ENCODE data around the gene ANKRD11. TPM values are rescaled to one million over a fixed set of nuclear protein-coding genes. Genes with fewer than 3 reads are reported as not detected.

Gene ANKRD11
- total RNA-seq, 1 experiment from 2014 or later = 297 TPM

- ChIA-PET CTCF (interaction anchor here (0.7 kb wide), 1 partner anchor 88 kb away, joined by 3 read pairs; no protein-coding TSS in a partner anchor), POLR2A (interaction anchor here (0.5 kb wide), 1 partner anchor 493 kb away, joined by 4 read pairs; no protein-coding TSS in a partner anchor)
- Mint-ChIP-seq H3K36me3 (ENCODE audit: insufficient read depth, unreplicated experiment) (peaks cover 71% of the 10 kb centered on the region), H3K4me1 (ENCODE audit: low read depth, unreplicated experiment) (peaks cover 72% of the 10 kb centered on the region), H3K9me3 (ENCODE audit: unreplicated experiment) (no peaks in the 10 kb centered on the region), H3K27me3 (ENCODE audit: insufficient read depth, unreplicated experiment) (no peaks in the 10 kb centered on the region), H3K4me3 (ENCODE audit: unreplicated experiment) (no peak overlapping the region), H3K27ac (ENCODE audit: unreplicated experiment) (peak overlapping the region; percentile 17)
- no TSS peak for BruUV-seq (replicated peaks)
- TF ChIP-seq CTCF (IDR thresholded peaks at IDR 0.05; ENCODE audit: insufficient read depth in 1 of 2, low read depth in 1 of 2, low read length in 1 of 2, severe bottlenecking in 1 of 2, unreplicated experiment in 1 of 2) = no peak
- Histone ChIP-seq H3K4me3 (ENCODE audit: low read depth, low read length) (no peak overlapping the region), H3K9me3 (no peaks in the 10 kb centered on the region), H3K4me1 (peaks cover 69% of the 10 kb centered on the region), H3K27me3 (replicated peaks; ENCODE audit: control insufficient read depth, insufficient read depth, low read length) (no peaks in the 10 kb centered on the region), H3K36me3 (ENCODE audit: control insufficient read depth, insufficient read depth, low read length) (no peaks in the 10 kb centered on the region)
- intact Hi-C loops (cut with micrococcal nuclease; ENCODE audit: unreplicated experiment) = loop anchor here (5.0 kb wide), 1 partner anchor 70 kb away; no protein-coding TSS in a partner anchor
- DNase-seq = no peak
Measured at GRCh38 chr16:89476811-89477261, 13.5 kb downstream of the ANKRD11 start.

GRCh38 chr16:89476379-89476778 is 14.0 kb downstream of the ANKRD11 start:
- Mint-ChIP-seq H3K4me1 (ENCODE audit: low read depth, unreplicated experiment) (peaks cover 70% of the 10 kb centered on the region), H3K27ac (ENCODE audit: unreplicated experiment) (peak overlapping the region; percentile 17), H3K36me3 (ENCODE audit: insufficient read depth, unreplicated experiment) (peaks cover 72% of the 10 kb centered on the region), H3K27me3 (ENCODE audit: insufficient read depth, unreplicated experiment) (no peaks in the 10 kb centered on the region), H3K4me3 (ENCODE audit: unreplicated experiment) (no peak overlapping the region), H3K9me3 (ENCODE audit: unreplicated experiment) (no peaks in the 10 kb centered on the region)
- Histone ChIP-seq H3K4me3 (ENCODE audit: low read depth, low read length) (no peak overlapping the region), H3K36me3 (ENCODE audit: control insufficient read depth, insufficient read depth, low read length) (no peaks in the 10 kb centered on the region), H3K9me3 (no peaks in the 10 kb centered on the region), H3K4me1 (peaks cover 69% of the 10 kb centered on the region), H3K27me3 (replicated peaks; ENCODE audit: control insufficient read depth, insufficient read depth, low read length) (no peaks in the 10 kb centered on the region)
- intact Hi-C loops (cut with micrococcal nuclease; ENCODE audit: unreplicated experiment) = loop anchor here (5.0 kb wide), 1 partner anchor 69 kb away; no protein-coding TSS in a partner anchor
- no peak for TF ChIP-seq CTCF (IDR thresholded peaks at IDR 0.05; ENCODE audit: insufficient read depth in 1 of 2, low read depth in 1 of 2, low read length in 1 of 2, severe bottlenecking in 1 of 2, unreplicated experiment in 1 of 2)
- DNase-seq = no peak
- CTCF ChIA-PET = no interaction called here
- BruUV-seq (replicated peaks) = no TSS peak
- POLR2A ChIA-PET = no interaction called here

- intact Hi-C loops (cut with micrococcal nuclease; ENCODE audit: unreplicated experiment) = loop anchor here (5.0 kb wide), 1 partner anchor 68 kb away; no protein-coding TSS in a partner anchor
- Mint-ChIP-seq H3K9me3 (ENCODE audit: unreplicated experiment) (no peaks in the 10 kb centered on the region), H3K4me3 (ENCODE audit: unreplicated experiment) (no peak overlapping the region), H3K36me3 (ENCODE audit: insufficient read depth, unreplicated experiment) (peaks cover 73% of the 10 kb centered on the region), H3K27ac (ENCODE audit: unreplicated experiment) (peak overlapping the region; percentile 53), H3K27me3 (ENCODE audit: insufficient read depth, unreplicated experiment) (no peaks in the 10 kb centered on the region), H3K4me1 (ENCODE audit: low read depth, unreplicated experiment) (peaks cover 60% of the 10 kb centered on the region)
- ChIA-PET CTCF (no interaction called here), POLR2A (interaction anchor here (0.7 to 0.8 kb wide), 2 partner anchors 14 to 56 kb away, joined by 3 to 5 read pairs; no protein-coding TSS in a partner anchor)
- peaks cover 64% of the 10 kb centered on the region for H3K4me1 ChIP-seq
- no peak for TF ChIP-seq CTCF (IDR thresholded peaks at IDR 0.05; ENCODE audit: insufficient read depth in 1 of 2, low read depth in 1 of 2, low read length in 1 of 2, severe bottlenecking in 1 of 2, unreplicated experiment in 1 of 2)
- no peak overlapping the region for H3K4me3 ChIP-seq (ENCODE audit: low read depth, low read length)
- no peaks in the 10 kb centered on the region for H3K9me3 ChIP-seq
- H3K36me3 ChIP-seq (ENCODE audit: control insufficient read depth, insufficient read depth, low read length) = no peaks in the 10 kb centered on the region
- TSS peak; percentile 2 for BruUV-seq (replicated peaks)
- DNase-seq = no peak
- H3K27me3 ChIP-seq (replicated peaks; ENCODE audit: control insufficient read depth, insufficient read depth, low read length) = no peaks in the 10 kb centered on the region
Measured at GRCh38 chr16:89475144-89475543, 15.2 kb downstream of the ANKRD11 start.

Data from Caco-2 (cell line).